Uterus (tissue), 2 donors: ENCODE results near the gene SV2A.

Source experiments
- POLR2A ChIP-seq, 2 donors: fragments of 450-650 bp; IDR thresholded peaks; one replicate each; pipeline ENCODE4 v1.6.1; 2016; ENCODE audit warnings: antibody characterized with exemption in 2 of 2, mild to moderate bottlenecking in 1 of 2, moderate library complexity in 1 of 2
- TF ChIP-seq, protein P1 (sequence below), 4 experiments: fragments of 200-600 bp in 2 of 4; fragments of 450-650 bp in 2 of 4; sonication (generic) in 2 of 4; IDR thresholded peaks; one replicate each; pipeline ENCODE4 v1.5.1; 2016 to 2019; ENCODE audit warnings: antibody characterized with exemption in 4 of 4, mild to moderate bottlenecking in 2 of 4, moderate library complexity in 1 of 4

DNA sequence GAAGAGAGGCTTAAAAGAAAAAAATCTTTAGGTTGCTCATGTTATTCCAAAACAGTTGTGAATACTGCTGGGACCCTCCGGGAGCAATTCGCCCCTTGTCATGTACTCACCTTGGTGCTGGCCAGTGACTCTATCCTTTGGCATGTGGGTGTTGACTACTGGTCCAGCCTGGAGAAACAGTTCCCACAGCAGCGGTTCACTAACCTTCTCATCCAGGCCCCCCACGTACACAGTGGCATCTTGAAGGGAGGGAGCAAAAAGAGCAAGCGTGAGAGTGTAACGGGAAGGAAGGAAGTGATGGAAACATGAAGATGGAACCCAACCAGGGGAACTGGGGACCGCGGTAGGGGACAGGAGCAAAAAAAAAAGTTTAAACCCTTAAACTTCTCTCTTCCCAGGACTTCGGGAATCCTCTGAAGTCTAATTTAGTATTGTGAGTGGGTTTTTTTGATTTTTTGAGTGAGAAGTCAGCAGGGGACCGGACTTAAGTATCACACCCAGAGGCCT lies 9.5 kb upstream of the SV2A start:
- TF ChIP-seq, protein P1, sequence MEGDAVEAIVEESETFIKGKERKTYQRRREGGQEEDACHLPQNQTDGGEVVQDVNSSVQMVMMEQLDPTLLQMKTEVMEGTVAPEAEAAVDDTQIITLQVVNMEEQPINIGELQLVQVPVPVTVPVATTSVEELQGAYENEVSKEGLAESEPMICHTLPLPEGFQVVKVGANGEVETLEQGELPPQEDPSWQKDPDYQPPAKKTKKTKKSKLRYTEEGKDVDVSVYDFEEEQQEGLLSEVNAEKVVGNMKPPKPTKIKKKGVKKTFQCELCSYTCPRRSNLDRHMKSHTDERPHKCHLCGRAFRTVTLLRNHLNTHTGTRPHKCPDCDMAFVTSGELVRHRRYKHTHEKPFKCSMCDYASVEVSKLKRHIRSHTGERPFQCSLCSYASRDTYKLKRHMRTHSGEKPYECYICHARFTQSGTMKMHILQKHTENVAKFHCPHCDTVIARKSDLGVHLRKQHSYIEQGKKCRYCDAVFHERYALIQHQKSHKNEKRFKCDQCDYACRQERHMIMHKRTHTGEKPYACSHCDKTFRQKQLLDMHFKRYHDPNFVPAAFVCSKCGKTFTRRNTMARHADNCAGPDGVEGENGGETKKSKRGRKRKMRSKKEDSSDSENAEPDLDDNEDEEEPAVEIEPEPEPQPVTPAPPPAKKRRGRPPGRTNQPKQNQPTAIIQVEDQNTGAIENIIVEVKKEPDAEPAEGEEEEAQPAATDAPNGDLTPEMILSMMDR (IDR thresholded peaks at IDR 0.05) = no peak
- TF ChIP-seq POLR2A (IDR thresholded peaks at IDR 0.05) = no peak
